Measurements from ENCODE around the gene WDPCP. TPM values are rescaled to one million over a fixed set of nuclear protein-coding genes. Genes with fewer than 3 reads are reported as not detected.

Gene WDPCP
- total RNA-seq, 1 experiment from 2014 or later, result 7.4 TPM

- DNase-seq (ENCODE audit: low read depth, low spot score), result peak; percentile 55
- Histone ChIP-seq H3K27ac (ENCODE audit: low read length) (no peak overlapping the region), H3K9me3 (ENCODE audit: control insufficient read depth, insufficient read depth, low read depth, low read length) (no peaks in the 10 kb centered on the region), H3K36me3 (ENCODE audit: control insufficient read depth, insufficient read depth, low read length) (no peaks in the 10 kb centered on the region), H3K27me3 (ENCODE audit: control insufficient read depth, insufficient read depth, low read length) (no peaks in the 10 kb centered on the region), H3K4me1 (ENCODE audit: control insufficient read depth, insufficient read depth, low read length) (no peaks in the 10 kb centered on the region), H3K4me3 (ENCODE audit: low read depth in 2 of 2, low read length in 2 of 2) (peak overlapping the region in 1 of 2 experiments; percentile 27; a peak in 2 of 4 replicates)
- intact Hi-C loops (cut with micrococcal nuclease; ENCODE audit: unreplicated experiment), result no loop called here
- BruUV-seq (replicated peaks), result no TSS peak
- peak; percentile 89 for TF ChIP-seq CTCF (IDR thresholded peaks at IDR 0.05)
- no peak for TF ChIP-seq POLR2AphosphoS5 (IDR thresholded peaks at IDR 0.05; ENCODE audit: low read depth, low read length)
- in situ Hi-C loops (cut with HindIII; ENCODE audit: low pct_unique_long_range_greater_than_20kb, low sequenced_read_pairs), result no loop called here
- ChIA-PET CTCF (interaction anchor here (0.7 kb wide), 1 partner anchor 109 kb away, joined by 3 read pairs; no protein-coding TSS in a partner anchor), POLR2A (no interaction called here)
- ATAC-seq, result peak; percentile 88
Observed at GRCh38 chr2:63189026-63189425, 399.3 kb downstream of the WDPCP start.

GRCh38 chr2:63186331-63186730, 401.9 kb downstream of the WDPCP start:
- ChIA-PET POLR2A (no interaction called here), CTCF (no interaction called here)
- intact Hi-C loops (cut with micrococcal nuclease; ENCODE audit: unreplicated experiment) (no loop called here), in situ Hi-C loops (cut with HindIII; ENCODE audit: low pct_unique_long_range_greater_than_20kb, low sequenced_read_pairs) (no loop called here)
- Histone ChIP-seq H3K4me1 (ENCODE audit: control insufficient read depth, insufficient read depth, low read length) (no peaks in the 10 kb centered on the region), H3K27me3 (ENCODE audit: control insufficient read depth, insufficient read depth, low read length) (no peaks in the 10 kb centered on the region), H3K4me3 (ENCODE audit: low read depth in 2 of 2, low read length in 2 of 2) (no peak overlapping the region), H3K9me3 (ENCODE audit: control insufficient read depth, insufficient read depth, low read depth, low read length) (no peaks in the 10 kb centered on the region), H3K36me3 (ENCODE audit: control insufficient read depth, insufficient read depth, low read length) (no peaks in the 10 kb centered on the region), H3K27ac (ENCODE audit: low read length) (no peak overlapping the region)
- DNase-seq (ENCODE audit: low read depth, low spot score) (no peak), ATAC-seq (no peak)
- no TSS peak for BruUV-seq (replicated peaks)
- TF ChIP-seq TCF7L2 (IDR thresholded peaks at IDR 0.05; ENCODE audit: low read depth, low read length), result no peak
- TF ChIP-seq CTCF (IDR thresholded peaks at IDR 0.05), result no peak
- TF ChIP-seq POLR2AphosphoS5 (IDR thresholded peaks at IDR 0.05; ENCODE audit: low read depth, low read length), result no peak
- no peak for TF ChIP-seq SIN3A (IDR thresholded peaks at IDR 0.05; ENCODE audit: borderline replicate concordance, insufficient read depth, low read depth, low read length)

- Histone ChIP-seq H3K27ac (ENCODE audit: low read length) (no peak overlapping the region), H3K27me3 (ENCODE audit: control insufficient read depth, insufficient read depth, low read length) (no peaks in the 10 kb centered on the region), H3K4me3 (ENCODE audit: low read depth in 2 of 2, low read length in 2 of 2) (no peak overlapping the region), H3K36me3 (ENCODE audit: control insufficient read depth, insufficient read depth, low read length) (no peaks in the 10 kb centered on the region), H3K9me3 (ENCODE audit: control insufficient read depth, insufficient read depth, low read depth, low read length) (no peaks in the 10 kb centered on the region), H3K4me1 (ENCODE audit: control insufficient read depth, insufficient read depth, low read length) (no peaks in the 10 kb centered on the region)
- BruUV-seq (replicated peaks), result no TSS peak
- CTCF ChIA-PET, result no interaction called here
- DNase-seq (ENCODE audit: low read depth, low spot score) (no peak), ATAC-seq (no peak)
- intact Hi-C loops (cut with micrococcal nuclease; ENCODE audit: unreplicated experiment) (no loop called here), in situ Hi-C loops (cut with HindIII; ENCODE audit: low pct_unique_long_range_greater_than_20kb, low sequenced_read_pairs) (no loop called here)
- TF ChIP-seq POLR2AphosphoS5 (IDR thresholded peaks at IDR 0.05; ENCODE audit: low read depth, low read length) (no peak), CTCF (IDR thresholded peaks at IDR 0.05) (no peak), SIN3A (IDR thresholded peaks at IDR 0.05; ENCODE audit: borderline replicate concordance, insufficient read depth, low read depth, low read length) (no peak), TCF7L2 (IDR thresholded peaks at IDR 0.05; ENCODE audit: low read depth, low read length) (no peak), REST (IDR thresholded peaks at IDR 0.05; ENCODE audit: insufficient read depth in 1 of 2, low read depth in 2 of 2, low read length in 1 of 2) (no peak)
- POLR2A ChIA-PET, result no interaction called here
Observed at GRCh38 chr2:63163161-63163820, 425.0 kb downstream of the WDPCP start.
